NCI-H69 (cell line): Measurements from ENCODE around the gene KCNIP4.

ENCODE experiments used
- DNase-seq: peaks from one replicate; lab custom pipeline; 2025; lab: John Stamatoyannopoulos, UW

Gene KCNIP4

DNA sequence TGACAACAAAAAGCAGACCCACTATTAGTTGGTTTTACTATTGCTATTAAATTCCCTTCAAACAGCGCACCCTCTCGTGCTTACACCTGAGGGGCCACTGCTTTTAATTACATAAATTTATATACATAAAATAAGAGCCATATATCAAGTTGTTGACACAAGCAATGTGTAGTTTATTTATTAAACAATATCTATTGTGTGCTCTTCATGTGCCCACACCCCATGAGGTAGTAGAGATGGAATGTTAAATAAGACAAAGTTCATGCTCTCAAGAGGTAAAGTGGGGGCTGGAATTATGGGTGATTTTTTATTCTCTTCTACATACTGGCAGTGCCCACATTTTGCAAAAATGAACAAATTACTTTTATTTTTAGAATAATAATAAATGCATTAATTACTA, 47.3 kb downstream of the KCNIP4 start:
- DNase-seq = peak; percentile 40

DNA sequence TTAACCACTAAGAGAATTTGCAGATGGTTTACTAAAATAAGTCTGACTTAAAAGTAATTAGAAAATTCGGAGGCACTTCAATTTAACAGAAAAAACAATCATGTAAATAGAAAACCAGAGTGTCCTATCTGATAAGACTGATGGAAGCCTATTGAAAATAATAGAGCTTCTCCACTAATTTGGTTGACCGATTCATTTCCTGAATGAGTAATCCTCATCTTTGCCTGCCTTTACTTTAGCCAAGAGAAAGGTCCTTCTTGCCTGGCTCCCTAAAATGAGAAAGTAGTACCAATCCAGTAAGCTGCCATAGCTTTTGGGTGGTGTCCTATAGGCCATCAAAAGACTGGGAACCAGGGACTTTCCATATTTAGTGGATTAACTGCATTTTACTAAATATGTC, 48.4 kb downstream of the KCNIP4 start:
- DNase-seq = no peak

DNA sequence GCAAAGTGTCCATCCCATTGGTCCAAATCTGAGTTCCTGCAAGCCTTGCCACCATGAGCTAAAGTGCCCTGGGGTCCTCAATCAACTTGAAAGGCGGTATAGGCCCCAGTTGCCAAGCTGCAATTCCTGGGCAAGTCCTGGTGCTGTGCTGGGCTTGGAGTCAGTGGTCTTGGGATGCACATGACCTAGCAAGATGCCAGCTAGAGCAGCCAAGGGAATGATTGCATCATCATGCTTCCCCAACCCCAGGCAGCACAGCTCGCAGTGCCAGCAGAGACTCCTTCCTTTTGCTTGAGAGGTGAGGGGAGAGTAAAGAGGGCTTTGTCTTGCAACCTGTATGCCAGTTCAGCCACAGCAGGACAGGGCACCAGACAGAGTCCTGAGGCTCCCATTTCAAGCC, 50.5 kb downstream of the KCNIP4 start:
- DNase-seq = no peak

DNA sequence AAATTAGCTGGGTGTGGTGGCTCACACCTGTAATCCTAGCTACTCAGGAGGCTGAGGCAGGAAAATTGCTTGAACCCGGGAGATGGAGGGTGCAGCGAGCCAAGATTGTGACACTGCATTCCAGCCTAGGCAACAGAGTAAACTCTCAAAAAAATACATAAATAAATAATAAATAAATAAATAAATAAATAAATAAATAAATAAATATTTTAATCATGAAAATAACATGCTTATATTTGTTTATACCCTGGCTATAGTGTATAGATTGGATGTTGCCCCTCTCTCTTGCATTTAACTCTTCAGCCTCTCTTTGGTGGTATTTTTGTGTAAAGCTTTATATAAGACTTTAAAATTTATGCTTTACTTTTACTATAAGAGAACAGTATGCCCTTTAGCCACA, 51.8 kb downstream of the KCNIP4 start:
- no peak for DNase-seq

DNA sequence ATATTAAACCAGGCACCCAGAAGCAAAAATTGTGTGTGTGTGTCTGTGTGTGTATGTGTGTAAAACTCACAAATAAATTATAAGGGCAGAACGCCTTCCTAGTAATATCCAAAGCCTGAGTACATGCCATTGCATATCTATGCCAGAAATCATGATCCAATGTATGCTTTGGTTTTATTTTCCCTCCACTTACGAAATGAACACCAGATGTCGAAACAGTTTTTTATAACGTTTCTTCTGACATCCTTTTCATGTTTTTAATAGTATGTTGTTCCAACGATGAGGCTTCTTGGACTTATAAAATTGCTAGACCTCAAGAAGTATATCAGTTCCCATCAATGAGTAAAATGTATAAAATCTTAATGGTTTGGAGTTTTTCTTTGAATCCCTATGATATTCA, 55.4 kb downstream of the KCNIP4 start:
- DNase-seq = no peak

DNA sequence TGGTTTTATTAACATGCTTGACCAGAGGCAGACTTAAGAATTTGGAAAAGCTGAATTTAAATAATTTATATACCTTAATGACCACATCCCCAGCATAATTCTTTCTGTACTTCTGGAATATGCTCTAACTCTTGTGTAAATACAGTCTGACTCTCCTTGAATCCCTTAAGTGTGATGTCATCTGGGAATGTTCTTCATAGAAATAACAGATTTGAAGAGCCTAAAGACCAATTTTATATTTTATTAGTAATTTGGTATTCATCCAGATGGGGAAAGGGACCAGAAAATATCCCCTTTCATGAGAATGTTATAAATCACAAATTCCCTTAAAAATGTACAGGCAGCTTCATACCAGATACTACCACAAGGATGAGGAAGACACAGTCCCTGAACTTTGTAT, 58.3 kb downstream of the KCNIP4 start:
- DNase-seq = no peak

DNA sequence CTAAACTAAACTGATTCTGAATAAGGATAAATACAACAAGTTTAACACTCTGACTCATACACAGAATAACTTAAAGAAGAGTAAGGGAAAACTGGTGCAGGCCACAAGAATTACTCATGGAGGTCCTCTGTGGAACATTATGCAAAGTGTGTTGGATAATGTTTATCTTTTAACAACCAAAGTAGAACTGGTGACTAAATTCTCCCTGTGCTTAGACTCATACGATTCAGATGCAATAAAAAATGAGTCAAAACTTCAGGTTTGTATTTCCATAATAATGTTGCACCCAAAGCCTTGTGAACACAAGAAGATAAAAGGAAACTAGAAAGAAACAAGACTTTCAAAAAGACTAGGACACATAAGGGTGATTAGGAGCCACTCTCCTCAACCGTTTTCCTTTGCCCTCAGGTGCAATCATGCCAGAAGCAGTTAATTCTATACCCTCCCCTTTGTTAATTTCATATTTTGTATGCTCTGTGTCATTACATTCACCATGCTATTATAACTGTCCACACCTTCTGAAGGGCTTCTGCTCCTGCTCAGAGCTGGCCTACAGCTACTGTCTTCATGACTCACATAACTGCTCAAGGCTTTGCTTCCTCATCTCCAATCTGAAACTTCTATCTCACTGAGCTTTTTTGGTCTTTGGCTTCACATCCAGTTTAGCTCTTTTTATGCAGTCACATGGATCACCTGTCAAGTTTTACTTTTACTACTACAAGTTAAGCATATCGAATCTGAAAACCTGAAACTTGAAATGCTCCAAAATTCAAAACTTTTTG, 60.2 kb downstream of the KCNIP4 start:
- no peak for DNase-seq

DNA sequence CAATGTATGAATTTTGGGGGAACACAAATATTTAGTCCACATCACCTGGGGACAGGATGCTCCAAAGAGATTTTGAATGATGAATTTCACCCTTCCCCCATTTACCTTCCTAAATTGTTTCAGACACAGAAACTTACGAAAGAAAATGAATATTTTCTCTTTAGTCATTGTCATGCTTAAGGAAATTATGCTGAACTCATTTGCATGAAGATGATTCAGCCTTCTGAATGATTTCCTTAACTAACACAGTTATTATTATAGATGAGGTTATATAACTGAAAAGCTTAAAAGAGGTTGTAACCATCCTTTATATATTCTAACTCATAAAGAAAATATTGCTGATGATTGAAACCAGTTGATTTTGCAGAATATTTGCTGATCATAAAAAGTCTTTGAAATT, 61.1 kb downstream of the KCNIP4 start:
- no peak for DNase-seq

DNA sequence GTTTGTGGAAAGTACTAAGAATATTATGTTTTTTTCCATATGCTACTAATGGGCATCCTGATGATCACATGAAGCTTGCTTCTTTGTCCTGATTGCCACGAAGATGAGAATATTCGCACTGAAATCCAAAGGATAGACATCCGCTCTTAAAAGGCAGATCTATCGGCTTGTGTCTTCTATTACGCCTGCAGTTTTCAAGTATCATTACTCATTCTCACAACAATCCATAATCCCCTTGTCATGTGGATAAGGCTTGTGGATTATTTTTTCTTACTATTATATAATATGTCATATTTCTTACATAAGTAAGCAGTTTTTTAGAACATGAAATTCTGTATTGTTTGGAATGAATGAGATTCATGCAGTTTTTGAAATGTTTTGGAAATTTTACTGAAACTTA, 62.8 kb downstream of the KCNIP4 start:
- DNase-seq = no peak

DNA sequence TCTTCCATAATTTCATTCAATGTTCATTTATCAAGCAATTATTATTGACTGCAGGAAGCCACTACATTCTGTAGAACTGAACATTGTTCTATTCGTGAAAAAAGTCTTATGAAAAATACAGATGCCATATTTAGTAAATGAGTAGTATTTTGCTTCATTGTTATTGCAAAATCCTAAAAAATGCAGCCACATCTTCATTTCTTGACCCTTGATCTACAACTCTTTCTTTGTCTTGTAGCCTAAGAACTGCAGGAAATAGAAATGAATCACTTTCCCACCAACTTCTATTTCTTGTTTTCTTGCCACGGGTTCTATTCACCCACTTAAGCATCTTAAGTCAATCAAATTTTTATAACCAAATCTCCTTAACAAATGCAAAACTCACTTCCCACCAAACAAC, 63.3 kb downstream of the KCNIP4 start:
- DNase-seq = no peak

DNA sequence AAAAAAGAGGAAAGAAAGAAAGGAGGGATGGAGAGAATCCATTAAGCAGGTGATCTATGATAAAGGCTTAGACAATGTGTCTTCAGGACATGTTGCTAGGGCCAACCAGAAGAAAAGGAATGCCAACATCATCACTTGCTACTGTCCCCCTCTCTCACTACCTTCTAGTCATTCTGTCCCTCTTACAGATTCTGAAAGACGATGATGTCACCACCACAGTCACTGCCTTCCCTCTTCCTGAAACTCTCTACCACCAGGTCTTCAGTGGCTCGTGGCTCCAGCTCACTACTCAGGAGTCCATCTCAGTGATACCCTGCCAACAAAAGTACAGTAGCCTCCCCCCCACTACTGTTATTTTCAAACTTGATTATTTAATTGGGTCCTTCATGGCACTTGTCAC, 64.0 kb downstream of the KCNIP4 start:
- no peak for DNase-seq

DNA sequence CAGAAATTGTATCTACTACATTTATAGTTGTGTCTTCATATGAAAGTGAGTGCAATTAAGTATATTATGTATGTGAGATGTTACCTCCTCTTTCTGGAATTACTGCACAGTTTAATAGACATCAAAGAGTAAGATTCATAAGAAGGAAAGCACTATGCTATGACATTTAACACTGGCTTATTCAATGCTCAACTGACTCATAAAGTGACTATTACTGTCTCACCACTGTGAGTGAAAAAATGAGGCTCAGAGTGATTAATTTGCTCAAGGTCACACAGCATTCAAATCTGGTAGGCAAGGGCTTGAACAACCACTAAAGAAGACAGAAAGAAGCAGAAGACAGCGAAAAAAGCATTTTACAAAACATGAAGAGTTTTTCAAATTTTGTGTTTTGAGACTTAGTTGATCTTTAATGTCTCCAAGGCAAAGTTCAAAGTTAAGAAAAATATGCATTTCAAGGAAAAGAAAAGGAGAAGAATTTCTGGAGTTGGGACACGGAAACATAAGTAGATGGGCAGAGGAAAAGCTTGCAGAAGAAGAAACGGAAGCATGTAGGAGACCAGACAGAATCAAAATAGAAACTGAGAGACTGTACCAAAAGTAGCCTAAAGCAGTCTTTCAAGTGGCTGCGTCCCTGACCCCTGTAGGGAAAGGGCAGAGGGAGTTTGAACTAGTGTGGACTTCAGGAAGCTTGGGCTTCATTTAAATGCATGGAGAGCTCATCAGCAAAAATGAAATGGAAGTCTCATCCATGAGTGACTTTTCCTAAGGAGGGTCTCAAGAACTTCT, 66.3 kb downstream of the KCNIP4 start:
- no peak for DNase-seq

DNA sequence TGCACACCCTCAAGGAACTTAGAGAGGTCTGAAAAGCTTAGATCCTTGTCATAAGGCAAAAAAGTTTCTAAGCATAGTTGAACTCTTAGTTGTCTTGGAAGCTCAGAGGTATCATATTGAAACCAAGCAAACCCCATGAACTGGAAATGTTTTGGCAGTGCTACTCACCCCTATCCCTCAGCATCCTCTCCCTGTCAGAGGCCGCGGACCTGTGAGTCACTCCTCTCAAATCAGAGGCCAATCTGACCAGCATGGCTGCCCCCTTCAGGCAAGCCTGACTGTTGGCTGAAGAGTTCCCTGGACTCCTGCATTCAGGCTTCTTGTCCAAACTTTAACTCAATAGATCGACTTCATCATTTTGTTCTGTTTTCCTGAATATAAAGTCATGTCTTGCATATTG, 69.4 kb downstream of the KCNIP4 start:
- no peak for DNase-seq

DNA sequence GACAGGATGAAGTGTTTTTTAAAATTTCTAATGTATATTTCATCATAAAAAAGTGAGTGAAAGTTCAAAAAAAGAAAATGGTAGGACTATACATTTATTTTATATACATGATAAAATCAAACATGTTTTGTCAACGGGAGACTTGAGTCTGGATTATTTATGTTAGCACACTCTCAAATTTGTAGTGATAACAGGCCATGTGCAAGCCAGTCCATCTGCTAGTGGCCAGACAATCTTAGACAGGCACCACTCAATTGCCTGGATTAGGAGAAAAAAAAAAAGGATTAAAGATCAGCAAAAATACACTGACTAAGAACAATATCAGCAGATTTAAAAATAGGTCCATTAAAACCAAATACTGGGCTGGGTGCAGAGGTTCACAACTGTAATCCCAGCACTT, 71.9 kb downstream of the KCNIP4 start:
- no peak for DNase-seq

DNA sequence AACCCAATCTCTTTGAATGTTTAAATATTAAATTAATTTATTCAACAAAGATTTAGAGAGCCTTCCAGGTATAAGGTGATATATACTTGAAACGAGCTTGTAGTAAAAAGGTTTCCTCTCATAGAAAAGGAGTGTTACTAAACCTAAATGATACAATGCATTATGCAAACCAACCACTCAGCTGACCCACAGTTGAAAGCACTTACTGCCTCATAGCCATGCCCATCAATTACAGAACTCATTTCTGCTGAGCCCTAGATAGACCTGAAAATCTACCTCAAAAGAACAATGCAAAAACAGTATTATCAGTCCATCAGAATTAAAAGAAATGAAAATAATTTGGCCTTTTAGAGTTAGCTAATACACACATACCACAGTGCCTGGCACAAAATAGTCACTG, 75.4 kb downstream of the KCNIP4 start:
- no peak for DNase-seq

DNA sequence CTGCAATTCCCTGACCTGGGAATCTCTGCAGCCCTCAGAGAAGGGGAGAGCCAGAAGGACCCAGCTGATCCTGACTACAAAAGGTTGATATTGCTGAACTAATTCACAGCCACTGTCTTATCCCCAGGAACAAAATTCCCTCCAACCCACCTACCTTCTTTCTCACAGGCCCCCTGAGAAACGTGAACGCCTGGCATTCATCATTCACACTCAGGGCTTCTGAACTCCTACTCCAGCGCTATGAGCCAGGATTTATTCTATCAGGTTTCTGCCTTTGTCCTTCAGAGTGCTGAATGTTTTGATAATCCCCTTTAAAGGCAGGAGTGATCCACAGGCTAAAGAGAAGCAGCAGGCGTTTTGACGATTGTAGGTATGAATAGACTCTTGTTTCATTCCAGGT, 76.5 kb downstream of the KCNIP4 start:
- DNase-seq = no peak

DNA sequence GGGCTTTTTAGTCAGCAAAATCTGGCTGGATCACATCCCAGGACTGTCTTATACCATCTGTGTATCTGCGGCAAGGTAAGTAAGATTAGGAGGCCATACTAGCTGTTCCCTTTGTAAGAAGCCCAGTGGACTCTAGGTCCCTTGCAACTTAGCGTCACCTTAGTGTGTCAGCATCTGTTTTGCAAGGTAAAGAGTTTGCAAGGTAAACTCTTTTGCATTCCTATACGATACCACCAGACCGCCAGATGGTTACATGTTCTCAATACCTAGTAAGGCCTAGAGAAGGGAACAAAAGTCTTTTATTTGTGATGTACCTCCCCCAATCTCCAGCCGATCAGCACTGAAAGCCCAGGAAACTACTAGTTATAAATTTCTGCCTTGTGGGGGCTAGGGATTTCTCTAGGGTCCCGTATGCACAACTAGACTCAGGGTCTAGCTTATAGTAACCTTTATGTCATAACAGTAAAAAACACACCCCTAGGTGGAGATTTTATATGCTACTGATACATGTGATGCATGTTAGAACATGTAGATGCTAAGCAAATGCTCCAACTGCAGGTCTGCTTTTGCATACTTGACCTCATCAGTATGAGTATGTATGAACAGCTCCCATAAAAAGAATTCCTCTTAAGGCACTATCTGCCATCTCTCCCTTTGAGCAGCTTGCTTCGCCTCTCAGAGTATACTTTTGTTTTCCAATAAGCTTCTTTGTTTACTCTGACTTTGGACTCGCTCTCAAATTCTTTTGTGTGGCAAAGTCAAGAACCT, 78.4 kb downstream of the KCNIP4 start:
- DNase-seq = no peak

DNA sequence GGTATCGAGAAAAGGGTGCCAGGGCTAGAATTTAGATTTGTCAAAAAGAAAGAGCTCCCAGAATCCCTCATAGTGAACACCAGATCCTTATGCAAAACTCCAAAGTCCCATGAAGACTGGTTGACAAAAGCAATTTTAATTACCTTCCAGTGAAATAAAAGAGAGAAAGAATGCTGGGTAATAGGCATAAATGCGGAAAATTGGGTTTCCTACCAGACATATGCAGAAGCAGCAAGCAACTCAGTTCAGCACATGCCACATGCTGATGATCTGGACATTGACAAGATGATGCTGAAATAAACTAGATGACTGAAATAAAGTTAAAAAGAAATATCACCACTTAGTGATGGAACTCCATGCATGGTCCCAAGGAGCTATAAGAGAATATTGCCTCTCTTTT, 83.9 kb downstream of the KCNIP4 start:
- DNase-seq = no peak

DNA sequence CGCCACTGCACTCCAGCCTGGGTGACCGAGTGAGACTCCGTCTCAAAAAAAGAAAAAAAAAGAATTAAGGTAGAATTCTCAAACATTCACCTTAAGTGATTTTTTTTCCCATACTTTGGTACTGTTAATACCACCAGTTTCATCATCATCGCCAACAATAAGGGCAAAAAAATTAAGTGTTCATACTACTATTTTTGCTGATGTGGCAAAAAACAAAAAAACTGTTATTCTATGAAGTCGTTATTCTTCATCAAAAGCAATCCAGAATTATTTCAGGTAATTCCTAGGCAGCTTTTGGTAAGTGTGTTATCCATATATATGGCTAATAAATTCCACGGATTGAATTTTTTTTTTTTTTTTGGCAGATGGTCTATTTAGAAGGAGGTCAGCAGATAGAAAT, 85.7 kb downstream of the KCNIP4 start:
- DNase-seq = no peak

DNA sequence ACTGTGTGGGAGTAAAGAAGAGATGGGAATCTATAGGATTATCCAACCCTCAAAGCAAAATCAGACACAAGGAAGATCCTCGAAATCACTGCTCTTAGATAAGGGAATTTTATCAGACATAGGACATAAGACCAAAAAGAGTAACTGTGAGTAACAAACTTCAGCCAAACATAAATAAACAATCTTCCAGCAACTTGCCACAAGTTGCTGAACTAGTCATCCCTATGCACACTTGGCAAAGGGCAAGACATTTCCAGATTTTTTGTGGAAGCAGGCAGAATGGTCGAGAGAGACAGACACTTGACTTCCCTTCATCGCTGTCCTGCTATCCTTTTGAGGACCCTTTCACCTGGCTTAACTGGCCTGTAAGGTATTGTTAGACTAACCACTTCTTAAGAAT, 89.6 kb downstream of the KCNIP4 start:
- DNase-seq = no peak

DNA sequence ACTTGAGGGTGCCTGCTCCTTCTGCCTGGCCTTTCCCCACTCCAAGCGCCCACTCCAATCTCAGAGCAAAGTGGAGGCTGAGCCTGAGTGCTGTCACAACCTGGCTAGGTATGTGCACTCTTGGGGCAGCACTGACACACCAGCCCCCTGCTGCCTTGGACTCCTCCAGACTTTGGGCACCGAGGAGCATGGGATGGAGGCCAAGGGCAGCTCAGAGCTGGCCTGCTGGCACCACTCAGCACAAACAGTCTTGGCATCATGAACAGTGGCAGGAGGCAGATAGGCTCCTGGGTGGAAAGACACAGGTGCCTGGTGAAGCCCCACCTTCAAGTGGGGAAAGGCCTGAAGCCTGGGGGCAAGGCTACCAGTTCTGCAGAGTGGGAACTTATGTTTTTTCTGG, 91.8 kb downstream of the KCNIP4 start:
- no peak for DNase-seq

DNA sequence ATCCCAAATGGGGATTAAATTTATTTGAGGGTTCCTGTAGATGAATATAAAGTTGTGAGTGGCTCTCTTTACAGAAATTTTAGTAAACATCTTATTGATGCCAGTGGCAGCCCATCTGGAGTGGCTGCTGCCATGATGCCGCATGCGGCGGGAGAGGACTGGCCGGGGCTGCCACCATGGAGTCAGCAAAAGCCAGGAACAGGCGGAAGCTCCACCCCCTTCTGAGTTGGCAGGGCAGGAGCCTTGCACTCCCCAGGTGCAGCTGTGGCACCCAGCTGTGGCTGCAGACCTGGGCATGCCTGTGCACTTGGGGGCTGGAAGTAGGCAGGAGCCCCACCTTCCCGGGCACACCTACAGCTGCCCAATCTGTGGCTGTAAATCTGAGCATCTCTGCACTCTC, 92.3 kb downstream of the KCNIP4 start:
- no peak for DNase-seq

DNA sequence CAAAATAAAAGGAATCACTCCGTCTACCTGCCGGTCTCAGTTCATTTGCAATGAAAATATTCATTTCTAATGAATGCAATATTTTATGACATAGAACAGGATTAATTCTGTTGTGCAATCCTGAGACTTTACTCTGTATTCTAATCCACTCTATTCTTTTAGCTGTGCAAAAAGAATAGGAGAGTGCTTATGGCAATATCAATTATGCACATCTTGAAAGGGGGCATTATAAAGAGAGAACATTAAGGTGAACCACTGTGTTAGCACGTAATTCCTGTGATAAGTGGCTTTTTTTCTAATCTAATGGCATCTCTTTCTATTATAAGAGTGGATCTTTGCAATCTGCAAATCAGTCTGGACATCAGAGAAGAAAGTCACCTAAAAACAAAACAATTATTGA, 99.5 kb downstream of the KCNIP4 start:
- DNase-seq = no peak
